Neural cell (in vitro differentiated cells): ENCODE data around the gene CUX1. TPM values are rescaled to one million over a fixed set of nuclear protein-coding genes. Genes with fewer than 3 reads are reported as not detected.

Source experiments
- H2AFZ ChIP-seq: fragments of 200-600, 300-800 bp; sonication (generic), shearing (Covaris generic); 2 replicates; pipeline ENCODE4 v1.6.0; 2014; ENCODE audit warnings: low read depth, mild to moderate bottlenecking, antibody characterized with exemption, low read length, moderate library complexity
- H3F3A ChIP-seq: fragments of 200-600 bp; shearing (Covaris generic); 2 replicates; pipeline ENCODE4 v1.6.1; 2016; ENCODE audit warnings: mild to moderate bottlenecking, moderate library complexity, mixed read lengths, antibody characterized with exemption, low read length; ENCODE audit not compliant: insufficient read depth, poor library complexity, severe bottlenecking
- H3K27ac ChIP-seq: fragments of 200-600, 300-800 bp; sonication (generic), shearing (Covaris generic); 2 replicates; pipeline ENCODE4 v1.5.1; 2014; ENCODE audit warnings: mild to moderate bottlenecking, low read length, moderate library complexity
- H3K27me3 ChIP-seq: fragments of 300-800, 200-600 bp; sonication (generic), shearing (Covaris generic); 2 replicates; pipeline ENCODE4 v1.6.0; 2014; ENCODE audit warnings: mild to moderate bottlenecking, low read depth, low read length, moderate library complexity; ENCODE audit not compliant: insufficient read depth
- H3K36me3 ChIP-seq: fragments of 300-800, 200-600 bp; sonication (generic), shearing (Covaris generic); 2 replicates; pipeline ENCODE4 v1.5.1; 2014; ENCODE audit warnings: mild to moderate bottlenecking, antibody characterized with exemption, low read length, moderate library complexity; ENCODE audit not compliant: insufficient read depth
- H3K4me2 ChIP-seq: fragments of 300-800, 200-600 bp; sonication (generic), shearing (Covaris generic); 2 replicates; pipeline ENCODE4 v1.6.0; 2014; ENCODE audit warnings: mild to moderate bottlenecking, low read length
- H3K4me3 ChIP-seq: fragments of 300-800, 200-600 bp; sonication (generic), shearing (Covaris generic); 2 replicates; pipeline ENCODE4 v1.5.1; 2014; ENCODE audit warnings: mild to moderate bottlenecking, low read length, moderate library complexity
- H3K79me2 ChIP-seq: fragments of 200-600 bp; shearing (Covaris generic); replicated peaks from 2 replicates; pipeline ENCODE4 v1.6.0; 2014; ENCODE audit warnings: mild to moderate bottlenecking, low read length, moderate library complexity; ENCODE audit not compliant: insufficient read depth
- H3K9ac ChIP-seq: fragments of 300-800, 200-600 bp; sonication (generic), shearing (Covaris generic); 2 replicates; pipeline ENCODE4 v1.6.1; 2016; ENCODE audit warnings: mild to moderate bottlenecking, low read length, mixed read lengths
- H3K9me2 ChIP-seq: fragments of 200-600 bp; shearing (Covaris generic); 2 replicates; pipeline ENCODE4 v1.6.1; 2016; ENCODE audit warnings: mild to moderate bottlenecking, low read length, mixed read lengths; ENCODE audit not compliant: insufficient read depth
- H3K9me3 ChIP-seq: fragments of 200-600, 300-800 bp; sonication (generic), shearing (Covaris generic); 2 replicates; pipeline ENCODE4 v1.6.1; 2016; ENCODE audit warnings: mild to moderate bottlenecking, mixed run types, low read length, moderate library complexity, mixed read lengths
- H4K20me1 ChIP-seq: fragments of 200-600 bp; shearing (Covaris generic); 2 replicates; pipeline ENCODE4 v1.6.1; 2016; ENCODE audit warnings: mild to moderate bottlenecking, mixed run types; ENCODE audit not compliant: insufficient read depth
- EP300 ChIP-seq: fragments of 450-650 bp; conservative IDR thresholded peaks from 2 replicates; pipeline ENCODE4 v1.6.1; 2014; ENCODE audit warnings: antibody characterized with exemption, mild to moderate bottlenecking, moderate library complexity; ENCODE audit not compliant: poor library complexity, severe bottlenecking
- EZH2 ChIP-seq: fragments of 200-600, 300-800 bp; shearing (Covaris generic), sonication (generic); IDR thresholded peaks from 2 replicates; pipeline ENCODE4 v1.6.1; 2014; ENCODE audit warnings: antibody characterized with exemption, low read length, borderline replicate concordance, mild to moderate bottlenecking; ENCODE audit not compliant: insufficient read depth, poor library complexity, severe bottlenecking
- MXI1 ChIP-seq: fragments of 450-650 bp; conservative IDR thresholded peaks from 2 replicates; pipeline ENCODE4 v1.6.1; 2014; ENCODE audit warnings: antibody characterized with exemption, mild to moderate bottlenecking; ENCODE audit not compliant: poor library complexity, severe bottlenecking
- POLR2AphosphoS5 ChIP-seq: IDR thresholded peaks from 2 replicates; pipeline ENCODE4 v1.6.1; 2012
- RAD21 ChIP-seq: fragments of 450-650 bp; conservative IDR thresholded peaks from 2 replicates; pipeline ENCODE4 v1.6.1; 2014; ENCODE audit warnings: antibody characterized with exemption, mild to moderate bottlenecking, moderate library complexity
- SMC3 ChIP-seq: fragments of 450-650 bp; conservative IDR thresholded peaks from 2 replicates; pipeline ENCODE4 v1.6.1; 2014; ENCODE audit warnings: antibody characterized with exemption, mild to moderate bottlenecking, moderate library complexity; ENCODE audit not compliant: poor library complexity
- TAF1 ChIP-seq: IDR thresholded peaks from 2 replicates; pipeline ENCODE4 v1.6.1; 2012; ENCODE audit warnings: low read depth
- polyA plus RNA-seq: library from polyadenylated mRNA; depleted of rRNA; stranded (reverse); fragments of >200 nt; gene quantifications from 2 replicates; pipeline ENCODE4 v1.2.3, GENCODE V29; 2014
- TF ChIP-seq, protein P1 (sequence below): fragments of 450-650 bp; IDR thresholded peaks from 2 replicates; pipeline ENCODE4 v1.5.1; 2014; ENCODE audit warnings: antibody characterized with exemption, mild to moderate bottlenecking, moderate library complexity; ENCODE audit not compliant: poor library complexity, severe bottlenecking
- TF ChIP-seq, protein P2 (sequence below): IDR thresholded peaks from 2 replicates; pipeline ENCODE4 v1.6.1; 2012; ENCODE audit warnings: borderline replicate concordance

Gene CUX1
- polyA plus RNA-seq, 1 donor from 2014 or later = 26.6 TPM

DNA sequence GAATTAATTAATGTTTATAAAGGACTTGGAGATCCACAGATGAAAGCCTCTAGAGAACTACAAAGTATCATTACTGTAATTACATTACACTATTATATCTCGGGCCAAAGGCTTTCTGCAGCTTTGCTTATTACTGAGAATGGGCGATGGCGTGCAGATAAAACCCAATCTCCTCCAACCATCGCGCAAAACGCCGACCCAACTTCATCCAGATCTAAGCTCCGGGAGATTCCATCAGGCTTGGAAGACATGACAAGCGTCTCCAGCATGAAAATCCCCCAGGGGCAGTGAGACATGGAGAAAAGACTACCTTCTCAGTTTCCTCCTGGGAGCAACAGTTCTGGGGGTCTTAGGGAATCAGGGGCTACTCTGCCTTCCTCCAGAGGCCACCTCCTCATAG, 42.2 kb upstream of the CUX1 start:
- H3K9ac ChIP-seq = no peak overlapping the region
- no peaks in the 10 kb centered on the region for H3K36me3 ChIP-seq
- no peak overlapping the region for H3K4me3 ChIP-seq
- H2AFZ ChIP-seq = no peak overlapping the region
- no peak overlapping the region for H3K4me2 ChIP-seq
- no peaks in the 10 kb centered on the region for H3K79me2 ChIP-seq
- no peak overlapping the region for H3K27ac ChIP-seq
- H3K9me3 ChIP-seq = no peaks in the 10 kb centered on the region
- TF ChIP-seq SMC3 (no peak), EZH2 (no peak), TAF1 (no peak), MXI1 (no peak)
- TF ChIP-seq, protein P1, sequence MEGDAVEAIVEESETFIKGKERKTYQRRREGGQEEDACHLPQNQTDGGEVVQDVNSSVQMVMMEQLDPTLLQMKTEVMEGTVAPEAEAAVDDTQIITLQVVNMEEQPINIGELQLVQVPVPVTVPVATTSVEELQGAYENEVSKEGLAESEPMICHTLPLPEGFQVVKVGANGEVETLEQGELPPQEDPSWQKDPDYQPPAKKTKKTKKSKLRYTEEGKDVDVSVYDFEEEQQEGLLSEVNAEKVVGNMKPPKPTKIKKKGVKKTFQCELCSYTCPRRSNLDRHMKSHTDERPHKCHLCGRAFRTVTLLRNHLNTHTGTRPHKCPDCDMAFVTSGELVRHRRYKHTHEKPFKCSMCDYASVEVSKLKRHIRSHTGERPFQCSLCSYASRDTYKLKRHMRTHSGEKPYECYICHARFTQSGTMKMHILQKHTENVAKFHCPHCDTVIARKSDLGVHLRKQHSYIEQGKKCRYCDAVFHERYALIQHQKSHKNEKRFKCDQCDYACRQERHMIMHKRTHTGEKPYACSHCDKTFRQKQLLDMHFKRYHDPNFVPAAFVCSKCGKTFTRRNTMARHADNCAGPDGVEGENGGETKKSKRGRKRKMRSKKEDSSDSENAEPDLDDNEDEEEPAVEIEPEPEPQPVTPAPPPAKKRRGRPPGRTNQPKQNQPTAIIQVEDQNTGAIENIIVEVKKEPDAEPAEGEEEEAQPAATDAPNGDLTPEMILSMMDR = no peak
- no peaks in the 10 kb centered on the region for H3F3A ChIP-seq
- no peaks in the 10 kb centered on the region for H3K27me3 ChIP-seq
- no peaks in the 10 kb centered on the region for H3K9me2 ChIP-seq
- H4K20me1 ChIP-seq = no peaks in the 10 kb centered on the region

DNA sequence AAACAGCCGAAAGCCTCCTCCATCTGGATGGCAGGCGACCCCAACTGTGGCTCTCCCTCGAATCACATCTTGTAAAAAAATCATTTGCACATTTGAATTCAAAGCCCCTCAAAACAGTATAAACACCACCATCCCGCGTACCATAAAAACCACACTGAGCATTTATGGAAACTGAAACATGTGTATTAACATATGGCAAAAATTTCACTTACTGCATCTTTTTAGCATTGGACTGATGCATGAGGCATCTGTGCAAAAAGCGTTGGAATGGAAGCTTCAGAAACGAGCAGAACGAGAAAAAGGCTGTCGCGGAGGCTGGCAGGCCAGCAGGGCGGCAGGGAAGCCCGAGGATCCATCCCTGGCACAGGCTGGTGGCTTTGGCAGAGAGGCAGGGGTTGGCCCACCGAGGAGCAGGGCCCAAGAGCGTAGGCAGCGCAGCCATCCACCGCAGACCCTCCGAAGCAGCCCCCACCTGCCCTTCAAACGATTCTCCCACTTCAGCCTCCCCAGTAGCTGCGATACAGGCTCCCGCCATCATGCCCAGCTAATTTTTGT, 39.3 kb upstream of the CUX1 start:
- no peaks in the 10 kb centered on the region for H3K79me2 ChIP-seq
- H3K36me3 ChIP-seq = no peaks in the 10 kb centered on the region
- H3K9me2 ChIP-seq = no peaks in the 10 kb centered on the region
- H3K9me3 ChIP-seq = no peaks in the 10 kb centered on the region
- no peak overlapping the region for H3K4me3 ChIP-seq
- TF ChIP-seq, protein P2, sequence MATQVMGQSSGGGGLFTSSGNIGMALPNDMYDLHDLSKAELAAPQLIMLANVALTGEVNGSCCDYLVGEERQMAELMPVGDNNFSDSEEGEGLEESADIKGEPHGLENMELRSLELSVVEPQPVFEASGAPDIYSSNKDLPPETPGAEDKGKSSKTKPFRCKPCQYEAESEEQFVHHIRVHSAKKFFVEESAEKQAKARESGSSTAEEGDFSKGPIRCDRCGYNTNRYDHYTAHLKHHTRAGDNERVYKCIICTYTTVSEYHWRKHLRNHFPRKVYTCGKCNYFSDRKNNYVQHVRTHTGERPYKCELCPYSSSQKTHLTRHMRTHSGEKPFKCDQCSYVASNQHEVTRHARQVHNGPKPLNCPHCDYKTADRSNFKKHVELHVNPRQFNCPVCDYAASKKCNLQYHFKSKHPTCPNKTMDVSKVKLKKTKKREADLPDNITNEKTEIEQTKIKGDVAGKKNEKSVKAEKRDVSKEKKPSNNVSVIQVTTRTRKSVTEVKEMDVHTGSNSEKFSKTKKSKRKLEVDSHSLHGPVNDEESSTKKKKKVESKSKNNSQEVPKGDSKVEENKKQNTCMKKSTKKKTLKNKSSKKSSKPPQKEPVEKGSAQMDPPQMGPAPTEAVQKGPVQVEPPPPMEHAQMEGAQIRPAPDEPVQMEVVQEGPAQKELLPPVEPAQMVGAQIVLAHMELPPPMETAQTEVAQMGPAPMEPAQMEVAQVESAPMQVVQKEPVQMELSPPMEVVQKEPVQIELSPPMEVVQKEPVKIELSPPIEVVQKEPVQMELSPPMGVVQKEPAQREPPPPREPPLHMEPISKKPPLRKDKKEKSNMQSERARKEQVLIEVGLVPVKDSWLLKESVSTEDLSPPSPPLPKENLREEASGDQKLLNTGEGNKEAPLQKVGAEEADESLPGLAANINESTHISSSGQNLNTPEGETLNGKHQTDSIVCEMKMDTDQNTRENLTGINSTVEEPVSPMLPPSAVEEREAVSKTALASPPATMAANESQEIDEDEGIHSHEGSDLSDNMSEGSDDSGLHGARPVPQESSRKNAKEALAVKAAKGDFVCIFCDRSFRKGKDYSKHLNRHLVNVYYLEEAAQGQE = no peak
- no peak for TF ChIP-seq SMC3
- no peak overlapping the region for H3K9ac ChIP-seq
- H3K4me2 ChIP-seq = no peak overlapping the region
- H2AFZ ChIP-seq = no peak overlapping the region
- no peak overlapping the region for H3K27ac ChIP-seq
- no peaks in the 10 kb centered on the region for H4K20me1 ChIP-seq
- no peaks in the 10 kb centered on the region for H3K27me3 ChIP-seq
- H3F3A ChIP-seq = no peaks in the 10 kb centered on the region

DNA sequence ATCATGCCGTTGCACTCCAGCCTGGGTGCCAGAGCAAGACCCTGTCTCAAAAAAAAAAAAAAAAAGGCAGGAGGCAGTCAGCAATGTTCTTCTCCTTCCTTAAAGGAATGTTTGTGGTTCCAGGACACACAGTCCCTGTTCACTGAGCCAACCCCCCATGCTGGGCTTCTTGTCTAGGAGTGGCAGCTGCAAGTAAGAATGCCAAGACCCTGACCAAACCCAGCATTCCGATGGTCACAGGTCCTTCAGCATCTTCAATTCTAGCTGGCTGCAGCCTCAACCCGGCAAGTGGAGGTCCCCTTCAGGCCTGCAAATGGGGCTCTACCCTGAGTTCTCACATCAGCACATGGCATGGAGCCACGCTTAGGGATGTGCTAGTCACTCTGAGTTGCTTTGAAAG, 38.2 kb upstream of the CUX1 start:
- no peak overlapping the region for H2AFZ ChIP-seq
- no peak for TF ChIP-seq SMC3
- no peak for TF ChIP-seq POLR2AphosphoS5
- TF ChIP-seq, protein P2 = no peak
- TF ChIP-seq, protein P1 = no peak
- no peak for TF ChIP-seq MXI1
- no peak for TF ChIP-seq EP300
- TF ChIP-seq RAD21 = no peak
- TF ChIP-seq EZH2 = no peak
- TF ChIP-seq TAF1 = no peak
- no peak overlapping the region for H3K27ac ChIP-seq
- H4K20me1 ChIP-seq = no peaks in the 10 kb centered on the region
- H3F3A ChIP-seq = no peaks in the 10 kb centered on the region
- no peak overlapping the region for H3K9ac ChIP-seq
- H3K9me3 ChIP-seq = no peaks in the 10 kb centered on the region
- H3K27me3 ChIP-seq = no peaks in the 10 kb centered on the region
- no peaks in the 10 kb centered on the region for H3K36me3 ChIP-seq
- H3K9me2 ChIP-seq = no peaks in the 10 kb centered on the region
- no peaks in the 10 kb centered on the region for H3K79me2 ChIP-seq
- H3K4me3 ChIP-seq = no peak overlapping the region
- H3K4me2 ChIP-seq = no peak overlapping the region
